Spleen (tissue), 11 donors: ENCODE results near the gene ETV7. TPM values are rescaled to one million over a fixed set of nuclear protein-coding genes. Genes with fewer than 3 reads are reported as not detected.

Source experiments
- DNase-seq: peaks from one replicate; pipeline ENCODE4 v3.0.0-alpha.2; 2020
- H3K27ac ChIP-seq, 8 donors: fragments of 200-600 bp; sonication (generic) in 7 of 8; 1 replicate in 4 of 8; 2 replicates in 4 of 8; pipeline versions ENCODE4 v1.5.0 to v1.8.0; 2016 to 2021; ENCODE audit warnings: inconsistent platforms in 4 of 8, mild to moderate bottlenecking in 4 of 8, moderate library complexity in 1 of 8
- H3K27me3 ChIP-seq, 7 donors: fragments of 200-600 bp; sonication (generic) in 6 of 7; replicated peaks in 1 of 7; 1 replicate in 4 of 7; 2 replicates in 3 of 7; pipeline versions ENCODE4 v1.5.0 to v1.8.0; 2016 to 2021; ENCODE audit warnings: inconsistent platforms in 3 of 7, mild to moderate bottlenecking in 1 of 7
- H3K36me3 ChIP-seq, 6 donors: fragments of 200-600 bp; sonication (generic) in 5 of 6; 1 replicate in 4 of 6; 2 replicates in 2 of 6; pipeline versions ENCODE4 v1.5.0 to v1.8.0; 2016 to 2021; ENCODE audit warnings: inconsistent platforms in 2 of 6
- H3K4me1 ChIP-seq, 6 donors: fragments of 200-600 bp; sonication (generic) in 5 of 6; 1 replicate in 3 of 6; 2 replicates in 3 of 6; pipeline versions ENCODE4 v1.5.0 to v1.8.0; 2016 to 2021; ENCODE audit warnings: inconsistent platforms in 3 of 6
- H3K4me3 ChIP-seq, 8 donors: fragments of 200-600 bp; sonication (generic) in 7 of 8; 1 replicate in 4 of 8; 2 replicates in 4 of 8; pipeline versions ENCODE4 v1.5.0 to v1.8.0; 2016 to 2021; ENCODE audit warnings: inconsistent platforms in 4 of 8, mild to moderate bottlenecking in 4 of 8, moderate library complexity in 2 of 8
- H3K9me3 ChIP-seq, 8 donors: fragments of 200-600 bp; sonication (generic) in 7 of 8; 1 replicate in 4 of 8; 2 replicates in 4 of 8; pipeline versions ENCODE4 v1.5.0 to v1.8.0; 2016 to 2021; ENCODE audit warnings: inconsistent platforms in 4 of 8
- POLR2A ChIP-seq, 3 donors: fragments of 450-650 bp; IDR thresholded peaks; one replicate each; pipeline ENCODE4 v1.5.1; 2017; ENCODE audit warnings: antibody characterized with exemption in 3 of 3, mild to moderate bottlenecking in 1 of 3
- POLR2AphosphoS5 ChIP-seq, 3 donors: sonication (generic); formaldehyde crosslinking; IDR thresholded peaks; one replicate each; pipeline ENCODE4 v1.5.1; 2017; ENCODE audit warnings: antibody characterized with exemption in 3 of 3
- WGBS, 5 donors: extraction: QIAGEN DNeasy Blood & Tissue Kit in 3 of 5; methylation state at CpG; one replicate each; pipeline versions ENCODE4 v1.1.5 to v1.1.7; 2013 to 2018; 5-methylcytosine and 5-hydroxymethylcytosine counted together
- intact Hi-C: fragments of 100-400 bp; cut with DNase I; formaldehyde crosslinking; loops from one replicate; pipeline ENCODE4 v1.15.0; 2023; ENCODE audit warnings: low total_unique reads
- polyA plus RNA-seq, 3 donors: library from polyadenylated mRNA; stranded (reverse); fragments of 200-250 nt; gene quantifications; one replicate each; pipeline ENCODE4 v1.2.1, GENCODE V29; 2013
- total RNA-seq, 7 donors: library from RNA; depleted of rRNA in 3 of 7; stranded (reverse); fragments of >200 nt in 3 of 7; fragmentation: NEBNext Ultra II Directional in 4 of 7; extraction: Animal tissue kit (Norgen Biotek cat#: 25700) in 4 of 7; gene quantifications; one replicate each; pipeline versions ENCODE4 v1.1.0 to v1.2.1, GENCODE V29; 2016 to 2021
- TF ChIP-seq, protein P1 (sequence below), 11 experiments: fragments of 200-600 bp in 7 of 11; fragments of 450-650 bp in 4 of 11; sonication (generic) in 4 of 11; IDR thresholded peaks in 8 of 11; conservative IDR thresholded peaks in 3 of 11; 1 replicate in 7 of 11; 2 replicates in 4 of 11; pipeline versions ENCODE4 v1.4.0 to v1.8.0; 2016 to 2021; ENCODE audit warnings: antibody characterized with exemption in 11 of 11, inconsistent platforms in 4 of 11, mild to moderate bottlenecking in 1 of 11
- donor health status: healthy with polysubstance abuse.
- donor health status: DM: no; HTN: no; CAD: no; lungs with moderate emphysema.
- donor health status: DM: no; HTN: no; CAD: no.
- donor health status: Bipolar disorder and iron deficiency.
- donor health status: healthy.
- donor health status: DM: no; HTN: no; CAD: no.
- donor health status: DM: yes; HTN: yes; CAD: no.

ETV7 gene
- total and polyA plus RNA-seq, 10 donors, result 0.51 to 4.5 (median 2.0) TPM

DNA sequence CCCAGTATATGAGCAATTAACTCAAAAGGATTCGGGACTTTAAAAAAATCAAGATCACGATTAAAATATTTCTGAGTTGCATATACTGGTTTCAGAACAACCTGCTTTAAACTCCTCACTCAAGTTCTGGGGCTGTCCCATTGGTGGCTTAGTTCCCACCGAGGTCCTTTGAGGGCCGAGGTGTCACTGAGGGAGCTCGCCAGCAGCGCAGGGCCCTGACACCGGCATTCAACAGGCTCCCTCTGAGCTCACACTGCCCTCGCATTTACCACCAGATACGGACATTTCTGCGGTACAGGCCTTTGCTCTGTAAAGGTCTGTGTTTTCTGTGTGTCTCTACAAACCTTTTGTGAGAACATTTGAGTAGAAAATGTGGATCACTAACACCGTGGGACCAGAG lies 26.4 kb downstream of the ETV7 start:
- WGBS, 5 donors, result 82 to 93% (median 89%) methylated on average over 11 of the region's 11 CpGs
- intact Hi-C loops, result loop anchor here (10.0 kb wide), 1 partner anchor 336 kb away; the partner anchor contains the start of genes MAPK14 and SLC26A8
- no peak overlapping the region for H3K27ac ChIP-seq
- no peak overlapping the region for H3K4me3 ChIP-seq
- H3K27me3 ChIP-seq, result peaks cover 0 to 10% (median 0%) of the 10 kb centered on the region in 7 donors
- TF ChIP-seq, protein P1, sequence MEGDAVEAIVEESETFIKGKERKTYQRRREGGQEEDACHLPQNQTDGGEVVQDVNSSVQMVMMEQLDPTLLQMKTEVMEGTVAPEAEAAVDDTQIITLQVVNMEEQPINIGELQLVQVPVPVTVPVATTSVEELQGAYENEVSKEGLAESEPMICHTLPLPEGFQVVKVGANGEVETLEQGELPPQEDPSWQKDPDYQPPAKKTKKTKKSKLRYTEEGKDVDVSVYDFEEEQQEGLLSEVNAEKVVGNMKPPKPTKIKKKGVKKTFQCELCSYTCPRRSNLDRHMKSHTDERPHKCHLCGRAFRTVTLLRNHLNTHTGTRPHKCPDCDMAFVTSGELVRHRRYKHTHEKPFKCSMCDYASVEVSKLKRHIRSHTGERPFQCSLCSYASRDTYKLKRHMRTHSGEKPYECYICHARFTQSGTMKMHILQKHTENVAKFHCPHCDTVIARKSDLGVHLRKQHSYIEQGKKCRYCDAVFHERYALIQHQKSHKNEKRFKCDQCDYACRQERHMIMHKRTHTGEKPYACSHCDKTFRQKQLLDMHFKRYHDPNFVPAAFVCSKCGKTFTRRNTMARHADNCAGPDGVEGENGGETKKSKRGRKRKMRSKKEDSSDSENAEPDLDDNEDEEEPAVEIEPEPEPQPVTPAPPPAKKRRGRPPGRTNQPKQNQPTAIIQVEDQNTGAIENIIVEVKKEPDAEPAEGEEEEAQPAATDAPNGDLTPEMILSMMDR (IDR thresholded peaks at IDR 0.05 in 8 of 11, conservative IDR thresholded peaks at IDR 0.05 in 3 of 11), result no peak
- TF ChIP-seq POLR2AphosphoS5 (IDR thresholded peaks at IDR 0.05) (no peak), POLR2A (IDR thresholded peaks at IDR 0.05) (no peak)
- H3K36me3 ChIP-seq, result peaks cover 0 to 13% (median 0%) of the 10 kb centered on the region in 6 donors
- DNase-seq, result no peak
- H3K9me3 ChIP-seq, result no peaks in the 10 kb centered on the region
- H3K4me1 ChIP-seq, result peaks cover 0 to 52% (median 31%) of the 10 kb centered on the region in 6 donors

DNA sequence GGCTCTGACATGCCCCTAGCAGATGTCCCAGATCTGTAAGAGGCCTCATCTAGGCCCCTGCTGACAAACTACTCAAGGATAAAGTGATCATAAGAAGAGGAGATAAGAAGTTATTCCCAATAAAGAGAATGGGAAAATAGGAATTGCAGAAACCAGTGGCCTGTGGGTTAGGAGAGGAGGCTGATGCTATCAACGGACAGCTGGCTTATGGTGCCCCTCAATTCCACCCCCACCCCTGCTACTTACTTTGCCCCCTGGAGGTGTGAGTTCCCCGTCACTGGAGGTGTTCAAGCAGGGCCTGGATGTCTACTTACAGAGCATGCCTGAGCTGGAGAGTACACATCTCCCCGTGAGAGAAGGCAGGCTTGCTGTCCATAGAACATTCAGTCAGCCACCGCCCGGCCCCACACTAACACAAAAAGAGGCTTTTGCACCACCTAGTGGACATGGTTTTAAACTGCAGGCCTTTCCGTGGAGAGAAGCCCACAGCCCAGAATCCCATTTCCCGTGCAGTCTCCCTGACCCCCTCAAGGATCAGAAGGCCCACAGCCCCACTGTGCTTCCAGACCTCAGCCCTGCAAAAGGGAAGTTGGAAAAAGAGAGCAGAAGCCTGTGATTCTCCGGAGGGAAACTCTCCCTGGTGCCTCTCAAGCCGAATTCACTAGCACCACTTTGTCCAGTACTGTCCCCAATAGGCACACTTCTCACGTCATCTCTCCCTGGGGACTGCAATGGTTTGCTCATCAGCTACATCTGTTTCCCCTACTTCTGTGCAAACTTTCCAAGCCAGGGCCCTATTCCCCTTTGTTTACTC lies 27.0 kb downstream of the ETV7 start:
- DNase-seq, result peak; percentile 91
- no peak overlapping the region for H3K27ac ChIP-seq
- 20 to 26% (median 25%) methylated on average over 8 to 10 of the region's 10 CpGs for WGBS, 5 donors
- no peaks in the 10 kb centered on the region for H3K9me3 ChIP-seq
- peaks cover 0 to 14% (median 0%) of the 10 kb centered on the region in 7 donors for H3K27me3 ChIP-seq
- H3K36me3 ChIP-seq, result peaks cover 0 to 12% (median 0%) of the 10 kb centered on the region in 6 donors
- TF ChIP-seq POLR2A (IDR thresholded peaks at IDR 0.05) (no peak), POLR2AphosphoS5 (IDR thresholded peaks at IDR 0.05) (no peak)
- TF ChIP-seq, protein P1 (IDR thresholded peaks at IDR 0.05 in 8 of 11, conservative IDR thresholded peaks at IDR 0.05 in 3 of 11), result peak; percentile 74 to 90 (median 85)
- no peak overlapping the region for H3K4me3 ChIP-seq
- H3K4me1 ChIP-seq, result peaks cover 0 to 51% (median 30%) of the 10 kb centered on the region in 6 donors
- intact Hi-C loops, result loop anchor here (10.0 kb wide), 1 partner anchor 336 kb away; the partner anchor contains the start of genes MAPK14 and SLC26A8

- H3K36me3 ChIP-seq, result peaks cover 0 to 7% (median 0%) of the 10 kb centered on the region in 6 donors
- peaks cover 0 to 38% (median 22%) of the 10 kb centered on the region in 6 donors for H3K4me1 ChIP-seq
- no peak overlapping the region for H3K4me3 ChIP-seq
- no peak for TF ChIP-seq POLR2A (IDR thresholded peaks at IDR 0.05)
- TF ChIP-seq, protein P1 (IDR thresholded peaks at IDR 0.05 in 8 of 11, conservative IDR thresholded peaks at IDR 0.05 in 3 of 11), result no peak
- TF ChIP-seq POLR2AphosphoS5 (IDR thresholded peaks at IDR 0.05), result no peak
- H3K27ac ChIP-seq, result peak overlapping the region in 6 of 8 donors; percentile 24 to 54 (median 40)
- WGBS, 5 donors, result 33 to 61% (median 43%) methylated on average over 4 of the region's 4 CpGs
- no peak for DNase-seq
- peaks cover 0 to 24% (median 0%) of the 10 kb centered on the region in 7 donors for H3K27me3 ChIP-seq
- intact Hi-C loops, result loop anchor here (10.0 kb wide), 1 partner anchor 234 kb away; no protein-coding TSS in a partner anchor
- no peaks in the 10 kb centered on the region for H3K9me3 ChIP-seq
These were observed 29.1 kb downstream of the ETV7 start for GRCh38 chr6:36358226-36358915.
